H4 (cell line): Measurements from ENCODE around the gene SPATA31E1. TPM values are rescaled to one million over a fixed set of nuclear protein-coding genes. Genes with fewer than 3 reads are reported as not detected.
"Not testable (repeated sequence)": the region's sequence is repeated elsewhere in the genome, so short reads cannot be mapped to it uniquely, and the experiment has no call there.

Source experiments
- DNase-seq: peaks from one replicate; pipeline ENCODE4 v3.0.0-alpha.2; 2015; ENCODE audit warnings: low spot score
- total RNA-seq: library from RNA; depleted of rRNA; stranded (reverse); fragments of >200 nt; shearing (Covaris generic); gene quantifications from 2 replicates; pipeline ENCODE4 v1.2.3, GENCODE V29; 2014

SPATA31E1 gene
- total RNA-seq, 1 experiment from 2014 or later: not detected

DNA sequence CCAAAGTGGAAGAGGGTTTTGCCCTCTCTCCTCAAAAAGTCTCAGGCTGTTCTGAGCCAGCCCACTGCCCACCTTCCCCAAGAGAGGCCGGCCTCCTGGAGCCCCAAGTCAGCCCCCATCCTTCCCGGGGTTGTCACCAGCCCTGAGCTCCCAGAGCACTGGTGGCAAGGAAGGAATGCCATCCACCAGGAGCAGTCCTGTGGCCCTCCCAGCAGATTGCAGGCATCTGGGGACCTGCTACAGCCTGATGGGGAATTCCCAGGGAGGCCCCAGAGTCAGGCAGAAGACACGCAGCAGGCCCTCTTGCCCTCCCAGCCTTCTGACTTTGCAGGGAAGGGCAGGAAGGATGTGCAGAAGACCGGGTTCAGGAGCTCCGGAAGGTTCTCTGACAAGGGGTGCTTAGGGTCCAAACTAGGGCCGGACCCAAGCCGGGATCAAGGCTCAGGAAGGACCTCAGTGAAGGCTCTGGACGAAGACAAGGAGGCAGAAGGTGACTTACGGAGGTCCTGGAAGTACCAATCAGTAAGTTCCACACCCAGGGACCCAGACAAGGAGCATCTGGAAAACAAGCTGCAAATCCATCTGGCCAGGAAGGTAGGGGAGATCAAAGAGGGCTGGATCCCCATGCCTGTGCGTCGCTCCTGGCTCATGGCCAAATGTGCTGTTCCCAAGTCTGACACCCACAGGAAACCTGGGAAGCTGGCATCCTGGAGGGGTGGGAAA lies 3.7 kb downstream of the SPATA31E1 start:
- no peak for DNase-seq

DNA sequence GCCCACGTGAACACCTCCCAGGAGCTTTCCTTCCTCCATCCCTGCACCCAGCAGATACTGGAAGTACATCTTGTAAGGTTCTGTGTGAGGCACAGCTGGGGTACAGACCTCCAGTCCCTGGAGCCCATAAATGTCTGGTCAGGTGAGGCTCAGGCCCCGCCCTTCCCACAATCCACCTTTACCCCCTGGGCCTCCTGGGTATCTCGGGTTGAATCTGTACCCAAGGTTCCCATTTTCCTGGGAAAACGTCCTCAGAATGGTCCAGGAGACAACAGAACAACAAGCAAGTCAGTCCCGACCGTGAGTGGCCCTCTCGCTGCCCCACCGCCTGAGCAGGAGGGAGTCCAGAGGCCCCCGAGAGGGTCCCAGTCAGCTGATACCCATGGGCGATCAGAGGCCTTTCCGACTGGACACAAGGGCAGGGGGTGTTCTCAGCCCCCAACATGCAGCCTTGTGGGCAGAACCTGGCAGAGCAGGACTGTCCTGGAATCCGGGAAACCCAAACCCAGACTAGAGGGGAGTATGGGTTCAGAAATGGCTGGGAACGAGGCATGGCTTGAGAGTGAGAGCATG lies 4.3 kb downstream of the SPATA31E1 start:
- DNase-seq: no peak

DNA sequence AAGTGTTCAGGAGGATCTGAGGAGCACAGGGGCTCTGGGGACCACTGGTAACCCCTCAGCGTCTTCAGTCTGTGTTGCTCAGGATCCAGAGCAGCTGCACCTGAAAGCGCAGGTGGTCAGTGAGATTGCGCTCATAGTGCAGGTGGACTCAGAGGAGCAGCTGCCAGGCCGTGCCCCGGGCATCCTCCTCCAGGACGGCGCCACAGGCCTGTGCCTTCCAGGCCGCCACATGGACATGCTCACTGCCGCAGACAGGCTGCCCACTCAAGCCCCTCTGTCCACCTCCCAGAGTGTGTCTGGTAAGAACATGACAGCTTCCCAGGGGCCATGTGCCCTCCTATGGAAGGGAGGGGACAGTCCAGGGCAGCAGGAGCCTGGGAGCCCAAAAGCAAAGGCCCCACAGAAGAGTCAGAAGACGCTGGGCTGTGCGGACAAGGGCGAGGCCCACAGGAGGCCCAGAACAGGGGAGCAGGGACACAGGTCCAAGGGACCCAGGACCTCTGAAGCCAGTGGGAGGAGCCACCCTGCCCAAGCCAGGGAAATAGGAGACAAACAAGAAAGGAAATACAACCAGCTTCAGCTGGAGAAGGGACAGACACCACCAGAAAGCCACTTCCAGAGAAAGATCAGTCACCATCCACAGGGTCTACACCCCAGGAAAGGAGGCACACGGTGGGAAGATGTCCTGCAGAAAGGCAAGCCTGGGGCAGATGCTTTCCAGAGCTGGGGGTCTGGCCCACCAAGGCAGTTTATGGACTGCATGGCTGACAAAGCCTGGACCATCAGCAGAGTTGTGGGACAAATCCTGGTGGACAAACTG lies 5.2 kb downstream of the SPATA31E1 start:
- DNase-seq: no peak

DNA sequence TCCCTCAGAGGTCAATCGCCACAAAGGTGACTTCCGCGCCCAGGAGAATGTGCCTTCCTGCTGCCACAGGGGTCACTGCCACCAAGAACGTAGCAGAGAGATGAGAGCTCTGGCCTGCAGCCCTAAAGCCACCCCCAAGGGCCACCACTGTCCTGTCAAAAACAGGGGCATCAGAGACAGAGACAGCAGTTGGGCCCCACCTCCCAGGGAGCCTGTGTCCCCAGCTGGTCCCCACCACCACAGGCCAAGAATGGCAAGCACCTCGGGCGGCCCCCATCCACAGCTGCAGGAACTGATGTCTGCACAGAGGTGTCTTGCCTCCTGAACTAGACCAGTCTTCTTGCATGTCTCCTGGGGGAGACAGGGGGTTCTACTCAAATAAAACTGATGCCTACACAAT lies 5.8 kb downstream of the SPATA31E1 start:
- no peak for DNase-seq

DNA sequence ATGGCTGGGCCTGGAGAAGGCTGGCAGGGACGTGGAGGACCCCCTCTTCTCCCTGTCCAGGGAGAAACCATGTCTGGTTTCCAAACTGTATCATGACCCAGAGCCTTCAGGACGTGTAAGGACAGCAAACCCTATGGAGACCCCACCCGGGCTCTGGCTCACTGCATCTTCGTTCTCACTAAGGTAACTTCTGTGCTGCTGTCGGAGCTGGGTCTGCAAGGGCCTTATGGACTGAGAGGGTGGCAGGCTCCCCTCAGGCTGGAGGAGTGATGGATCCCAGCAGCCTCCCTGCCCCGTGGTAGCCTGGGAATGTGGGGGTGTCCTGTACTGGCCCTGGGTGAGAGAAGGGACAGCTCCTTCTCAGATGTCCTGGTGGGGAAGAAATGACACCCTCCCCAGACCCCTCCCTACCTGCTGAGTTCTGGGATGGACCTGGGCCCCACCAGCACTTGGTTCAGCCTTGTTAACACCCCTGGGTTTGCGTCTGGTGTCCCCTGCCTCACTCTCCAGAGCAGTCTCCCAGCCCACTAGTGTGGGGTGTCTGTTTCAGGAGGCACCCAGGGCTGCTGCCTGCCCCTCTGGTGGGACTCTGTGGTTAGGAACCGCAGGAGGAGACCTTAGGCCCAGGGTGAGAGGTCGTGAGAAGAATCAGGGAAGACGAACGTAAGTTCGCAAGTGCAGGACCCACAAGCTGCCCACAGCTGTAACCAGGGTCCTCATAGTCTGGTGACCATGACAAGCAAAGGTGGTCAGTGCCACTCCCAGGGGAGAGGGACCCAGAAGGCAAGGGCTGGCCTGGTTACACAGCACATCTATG lies 6.6 kb downstream of the SPATA31E1 start:
- no peak for DNase-seq

DNA sequence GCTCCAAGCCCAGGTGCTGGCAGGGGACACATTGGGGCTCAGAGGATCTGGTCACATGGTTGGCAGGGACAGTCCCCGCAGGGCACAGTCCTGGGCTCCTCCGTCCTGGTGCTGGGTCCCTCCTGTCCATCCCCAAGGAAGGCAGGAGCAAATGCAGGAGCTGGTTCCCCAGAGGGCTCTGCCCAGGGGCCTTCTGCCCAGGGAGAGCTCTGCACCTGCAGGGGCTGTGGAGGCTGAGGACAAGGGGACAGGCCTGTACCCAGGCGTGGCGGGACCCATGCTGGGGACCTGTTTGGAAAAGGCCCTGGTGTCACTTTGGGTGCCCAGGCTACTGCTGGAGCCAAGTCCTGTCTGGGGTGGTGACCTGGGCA lies 7.2 kb downstream of the SPATA31E1 start:
- DNase-seq: no peak

DNA sequence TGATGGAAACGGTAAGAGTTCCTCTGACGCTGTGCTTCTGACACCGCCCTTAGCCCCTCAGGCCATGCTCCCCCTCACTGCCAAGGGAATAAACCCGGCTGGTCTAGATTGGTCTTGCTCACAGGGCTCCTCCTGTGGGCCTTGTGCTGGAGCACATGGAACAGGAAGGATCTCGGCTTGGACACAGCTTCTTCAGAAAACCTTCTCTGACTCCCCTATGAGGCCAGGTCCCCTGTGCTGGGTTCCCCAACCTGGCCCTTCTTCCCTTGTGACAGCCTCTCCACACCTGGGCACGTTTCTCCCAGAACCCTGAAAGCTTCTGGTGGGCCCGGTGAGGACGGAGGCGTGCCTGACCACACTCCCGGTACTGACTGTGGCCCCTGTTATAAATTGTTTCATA lies 8.2 kb downstream of the SPATA31E1 start:
- no peak for DNase-seq

DNA sequence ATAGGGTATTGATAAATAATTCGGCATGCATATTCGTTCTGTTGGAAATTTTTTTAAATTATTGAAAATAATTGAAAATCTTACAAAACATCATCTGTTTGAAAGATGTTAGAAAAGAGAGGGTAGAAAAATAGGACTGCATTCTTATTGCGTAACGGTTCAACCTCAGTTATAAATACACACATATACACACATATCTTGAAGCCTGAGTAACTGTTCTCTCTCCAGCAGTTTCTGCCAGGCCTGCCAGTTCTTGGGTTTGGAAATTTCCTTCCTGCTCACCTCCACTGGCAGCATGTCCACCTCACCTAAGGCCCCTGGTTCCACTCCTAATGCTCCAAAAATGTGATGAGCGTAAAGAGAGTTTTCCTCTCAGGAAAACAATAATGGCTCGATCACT lies 9.1 kb downstream of the SPATA31E1 start:
- DNase-seq: no peak

DNA sequence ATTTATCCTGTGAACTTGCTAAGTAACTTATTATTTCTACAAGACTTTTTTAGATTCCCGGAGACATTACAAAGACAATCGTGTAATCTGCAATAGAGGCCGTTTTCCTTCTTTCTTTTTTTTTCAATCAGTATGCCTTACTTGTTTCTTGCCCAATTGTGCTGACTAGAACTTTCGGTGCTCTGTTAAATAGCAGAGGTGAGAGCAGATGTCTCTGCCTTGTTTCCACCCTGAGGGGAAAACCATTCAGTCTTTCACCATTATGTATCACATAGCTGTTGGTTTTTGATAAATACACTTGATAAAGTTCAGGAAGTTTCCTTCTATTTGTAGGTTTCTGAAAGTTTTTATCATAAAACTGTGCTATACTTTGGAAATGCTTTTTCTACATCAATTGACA lies 10.3 kb downstream of the SPATA31E1 start:
- DNase-seq: no peak

DNA sequence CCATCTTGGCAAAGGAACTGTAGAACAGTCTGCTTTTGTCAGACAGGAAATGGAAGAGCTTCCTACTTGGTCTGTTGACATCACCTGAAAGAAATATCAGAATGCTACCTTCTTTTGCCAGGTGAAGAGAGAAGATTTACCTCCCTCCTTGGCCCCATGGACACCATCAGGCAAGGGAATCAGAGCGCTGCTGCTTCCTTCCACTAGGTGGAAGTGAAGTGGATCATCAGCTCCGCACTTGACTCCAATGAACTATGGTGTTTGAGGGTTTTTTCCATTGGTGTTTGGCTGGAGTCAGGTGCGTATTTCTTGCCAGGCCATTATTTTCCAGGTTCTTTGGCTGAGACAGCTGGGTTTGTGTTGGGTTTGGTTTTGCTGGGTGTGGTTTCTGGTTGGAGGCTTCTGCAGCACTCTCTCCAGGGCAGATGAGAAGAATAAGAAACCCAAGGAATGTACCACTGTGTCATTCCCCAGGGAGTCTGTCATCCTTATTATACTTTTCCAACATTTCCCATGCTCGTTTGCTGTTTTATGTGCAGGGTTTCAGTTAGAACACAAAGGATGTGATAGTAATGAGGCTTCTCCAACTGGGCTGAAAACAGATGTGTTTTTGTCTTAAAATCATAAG lies 12.4 kb downstream of the SPATA31E1 start:
- DNase-seq: no peak

DNA sequence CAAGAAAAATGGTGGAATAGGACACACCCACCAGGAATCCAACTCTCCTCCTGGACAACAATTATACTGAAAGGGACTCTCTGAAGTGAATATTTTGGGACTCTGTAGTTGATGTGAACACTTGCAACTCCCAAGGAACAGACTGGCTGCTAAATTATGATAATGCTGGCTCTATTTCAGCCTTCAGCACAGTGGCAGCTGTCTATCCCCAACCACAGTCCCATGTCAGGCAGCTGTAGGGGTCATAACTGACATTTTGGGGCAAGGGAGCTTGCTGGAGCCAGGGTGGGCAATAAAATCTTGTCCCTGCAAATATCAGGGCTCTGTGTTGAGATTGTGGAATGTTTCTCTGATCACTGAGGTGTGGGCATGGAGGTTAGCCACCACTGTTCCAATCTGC lies 14.2 kb downstream of the SPATA31E1 start:
- DNase-seq: no peak

DNA sequence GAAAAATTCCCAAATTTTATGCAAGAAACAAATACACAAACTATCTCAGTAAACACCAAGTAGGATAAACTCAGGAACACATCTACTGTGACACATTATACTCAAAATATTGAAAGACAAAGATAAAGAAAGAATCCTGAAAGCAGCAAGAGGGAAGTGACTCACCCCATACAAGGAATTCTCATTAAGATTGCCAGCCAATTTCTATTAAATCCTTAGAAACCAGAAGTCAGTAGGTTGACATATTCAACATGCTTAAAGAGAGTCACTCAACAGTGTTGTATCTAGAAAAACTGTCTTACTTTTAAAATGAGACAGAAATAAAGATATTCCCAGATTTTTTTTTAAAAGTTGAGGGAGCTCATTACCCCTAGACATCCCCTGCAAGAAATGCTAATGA lies 15.5 kb downstream of the SPATA31E1 start:
- DNase-seq: no peak

DNA sequence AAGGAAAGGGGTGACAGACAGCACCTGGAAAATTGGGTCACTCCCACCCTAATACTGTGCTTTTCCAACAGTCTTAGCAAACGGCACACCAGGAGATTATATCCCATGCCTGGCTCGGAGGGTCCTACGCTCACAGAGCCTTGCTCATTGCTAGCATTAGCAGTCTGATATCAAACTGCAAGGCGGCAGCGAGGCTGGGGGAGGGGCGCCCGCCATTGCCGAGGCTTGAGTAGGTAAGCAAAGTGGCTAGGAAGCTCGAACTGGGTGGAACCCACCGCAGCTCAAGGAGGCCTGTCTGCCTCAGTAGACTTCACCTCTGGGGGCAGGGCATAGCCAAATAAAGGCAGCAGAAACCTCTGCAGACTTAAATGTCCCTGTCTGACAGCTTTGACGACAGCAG lies 19.7 kb downstream of the SPATA31E1 start:
- not testable (repeated sequence) for DNase-seq

DNA sequence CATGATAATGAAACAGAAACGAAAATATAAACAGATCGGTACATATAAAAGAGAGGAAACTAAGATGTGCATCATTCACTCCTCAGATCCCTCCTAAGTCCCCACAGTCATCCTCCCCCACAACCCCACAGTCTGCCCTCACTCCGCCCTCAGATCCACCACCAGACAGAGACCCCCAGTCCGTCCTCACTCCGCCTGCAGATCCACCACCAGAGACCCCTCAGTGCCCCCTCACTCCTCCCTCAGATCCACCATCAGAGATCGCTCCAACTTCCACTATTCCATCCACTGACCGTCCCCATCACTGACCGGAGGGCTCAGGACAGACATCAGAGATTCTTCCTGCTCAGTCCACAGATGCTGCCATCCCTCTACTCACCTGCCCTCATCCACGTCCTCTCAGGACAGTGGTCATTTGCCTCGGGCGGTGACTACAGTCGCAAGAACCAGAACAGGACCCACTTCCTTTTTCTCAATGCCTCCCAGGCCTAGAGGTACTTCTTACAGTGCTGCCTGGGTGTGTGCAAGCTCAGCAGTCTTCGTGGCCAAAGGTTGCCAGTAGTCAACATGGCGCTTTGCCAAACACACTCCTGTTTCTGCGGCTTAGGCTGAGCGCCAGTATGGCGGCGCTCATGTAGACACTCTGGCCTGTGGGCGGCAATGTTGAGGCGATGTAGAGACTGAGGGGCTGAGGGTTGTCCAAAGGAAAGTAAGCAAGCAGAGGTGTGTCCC lies 26.8 kb downstream of the SPATA31E1 start:
- peak; percentile 70 for DNase-seq

DNA sequence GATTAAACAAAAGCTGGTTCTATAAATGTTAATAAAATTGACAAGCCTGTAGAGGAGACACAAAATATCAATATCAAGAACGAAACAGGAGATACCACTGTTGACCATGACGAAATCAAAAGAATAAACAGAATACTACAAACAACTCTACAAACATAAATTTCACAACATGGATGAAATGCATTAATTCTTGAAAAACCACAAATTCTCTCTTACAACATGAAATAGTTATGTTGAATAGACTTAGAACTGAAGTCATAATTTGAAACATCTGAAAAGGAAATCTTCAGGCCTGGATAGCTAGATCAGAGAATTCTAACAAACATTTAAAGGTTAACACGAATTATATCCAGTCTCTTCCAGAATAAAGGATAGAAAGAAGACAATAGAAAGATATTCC lies 28.1 kb downstream of the SPATA31E1 start:
- no peak for DNase-seq

DNA sequence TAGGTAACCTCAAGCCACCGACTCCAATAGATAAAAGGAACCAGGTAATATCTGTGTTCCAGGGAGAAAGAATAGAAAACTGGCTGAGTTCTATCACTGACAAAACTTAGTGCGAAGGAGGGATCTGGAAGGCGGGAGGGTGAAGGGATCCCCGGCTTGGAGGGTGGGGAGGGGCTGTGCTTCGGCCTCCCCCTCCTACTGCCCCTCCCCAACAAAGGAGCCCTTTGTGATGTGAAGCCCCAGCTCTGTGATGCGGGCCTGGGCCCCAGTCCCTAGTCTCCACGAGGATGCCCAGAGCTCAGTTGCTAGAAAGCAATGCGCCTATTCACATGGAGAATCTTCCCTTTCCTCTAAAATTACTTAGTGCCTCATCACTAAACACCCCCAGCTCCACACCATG lies 35.0 kb downstream of the SPATA31E1 start, which contains the start of gene SPATA31C1:
Gene SPATA31C1, plus strand, starts transcription at position 301 of the 400 bp plus-strand sequence.
- DNase-seq: not testable (repeated sequence)

DNA sequence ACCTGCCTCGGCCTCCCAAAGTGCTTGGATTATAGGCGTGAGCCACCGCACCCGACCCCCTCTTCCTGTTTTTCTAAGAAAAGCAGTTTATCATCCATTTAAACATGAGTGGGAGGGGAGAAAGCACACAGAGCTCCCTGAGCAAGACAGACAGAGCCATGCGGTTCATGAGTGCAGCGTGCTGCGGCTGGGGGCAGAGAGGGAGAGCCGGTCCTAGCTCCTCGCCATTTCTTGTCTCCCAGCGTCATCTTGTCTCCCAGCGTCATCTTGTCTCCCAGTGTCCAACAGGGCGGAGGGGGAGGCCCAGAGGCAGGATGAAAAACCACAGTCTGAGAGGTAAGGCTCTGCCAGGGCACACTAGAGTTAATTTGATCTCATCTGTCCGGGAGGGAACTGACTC lies 36.3 kb downstream of the SPATA31E1 start:
- DNase-seq: not testable (repeated sequence)

DNA sequence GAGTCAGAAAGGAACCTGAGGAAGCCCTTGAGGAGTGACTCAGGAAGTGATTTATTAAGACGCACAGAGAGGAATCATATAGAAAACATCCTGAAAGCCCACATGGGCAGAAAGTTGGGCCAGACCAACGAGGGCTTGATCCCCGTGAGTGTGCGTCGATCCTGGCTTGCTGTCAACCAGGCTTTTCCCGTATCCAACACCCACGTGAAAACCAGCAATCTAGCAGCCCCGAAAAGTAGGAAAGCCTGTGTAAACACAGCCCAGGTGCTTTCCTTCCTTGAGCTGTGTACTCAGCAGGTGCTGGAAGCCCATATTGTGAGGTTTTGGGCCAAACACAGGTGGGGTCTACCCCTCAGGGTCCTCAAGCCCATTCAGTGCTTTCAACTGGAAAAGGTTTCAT lies 38.9 kb downstream of the SPATA31E1 start:
- not testable (repeated sequence) for DNase-seq

DNA sequence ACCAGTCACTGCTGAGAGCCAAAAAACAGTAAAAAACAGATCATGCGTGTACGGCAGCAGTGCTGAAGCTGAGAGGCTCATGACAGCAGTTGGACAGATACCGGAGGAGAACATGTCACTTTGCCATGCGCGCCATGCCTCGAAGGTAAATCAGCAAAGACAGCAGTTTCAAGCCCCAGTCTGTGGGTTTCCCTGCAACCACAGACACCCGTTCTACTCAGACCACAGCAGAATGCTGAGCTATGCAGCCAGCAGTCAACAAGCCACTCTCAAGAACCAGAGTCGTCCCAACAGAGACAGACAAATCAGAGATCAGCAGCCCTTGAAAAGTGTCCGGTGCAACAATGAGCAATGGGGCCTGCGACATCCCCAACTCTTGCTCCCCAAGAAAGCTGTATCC lies 40.3 kb downstream of the SPATA31E1 start:
- DNase-seq: not testable (repeated sequence)

DNA sequence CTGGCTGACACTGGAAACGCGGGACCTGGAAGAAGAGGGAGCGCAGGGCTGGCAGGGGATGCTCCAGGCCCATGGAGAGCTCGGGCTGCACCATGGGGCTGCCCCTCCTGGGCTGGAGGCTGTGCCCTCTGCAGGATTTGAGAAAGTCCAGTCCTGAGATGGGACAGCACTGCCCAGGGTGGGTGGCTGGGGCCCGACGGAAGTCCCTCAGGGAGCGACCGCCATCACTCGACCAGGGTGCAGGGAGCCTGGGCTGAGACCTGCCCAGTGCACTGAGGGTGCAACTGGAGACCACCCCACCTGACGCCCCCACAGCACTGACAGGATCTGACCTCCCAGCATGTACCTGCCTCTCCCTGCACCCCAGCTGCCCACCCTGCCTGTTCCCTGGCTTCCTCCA lies 42.2 kb downstream of the SPATA31E1 start:
- not testable (repeated sequence) for DNase-seq

DNA sequence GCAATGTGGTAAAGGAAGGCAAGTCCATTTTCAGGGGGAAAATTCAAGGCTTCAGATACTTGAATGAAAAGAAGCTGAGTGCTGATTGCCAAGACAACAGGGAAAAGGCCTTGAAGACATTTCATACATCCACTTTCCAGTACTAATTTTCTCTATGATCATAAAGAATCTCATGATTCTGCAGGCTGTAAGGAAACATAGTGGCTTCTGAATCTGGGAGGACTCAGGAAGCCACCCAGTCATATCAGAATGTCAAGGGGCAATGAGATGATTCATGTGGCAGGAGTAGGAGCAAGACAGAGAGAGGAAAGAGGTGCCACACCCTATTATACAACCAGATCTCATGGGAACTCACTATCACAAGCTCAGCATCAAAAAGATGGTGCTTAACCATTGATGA lies 46.5 kb downstream of the SPATA31E1 start:
- not testable (repeated sequence) for DNase-seq
